Measurements from ENCODE around the gene LILRB1. TPM values are rescaled to one million over a fixed set of nuclear protein-coding genes. Genes with fewer than 3 reads are reported as not detected.
"Not testable (repeated sequence)": the region's sequence is repeated elsewhere in the genome, so short reads cannot be mapped to it uniquely, and the experiment has no call there.

Gene LILRB1
- not detected in 2 replicates for total RNA-seq

- not testable (repeated sequence) for DNase-seq (ENCODE audit: low read depth); H3K4me3 ChIP-seq (ENCODE audit: low read depth, low read length)
Observed at GRCh38 chr19:54630262-54630661, at the start of gene LILRB1. Gene LILRB1 (plus strand): TSS chr19:54630484. CDS start chr19:54631074, 590 bp downstream.

GRCh38 chr19:54586397-54586796 is 43.9 kb upstream of the LILRB1 start:
- DNase-seq (ENCODE audit: low read depth): no peak
- H3K4me3 ChIP-seq (ENCODE audit: low read depth, low read length): no peak overlapping the region
- no peak for TF ChIP-seq CTCF (IDR thresholded peaks at IDR 0.05; ENCODE audit: insufficient read depth, low read depth, low read length)

DNA sequence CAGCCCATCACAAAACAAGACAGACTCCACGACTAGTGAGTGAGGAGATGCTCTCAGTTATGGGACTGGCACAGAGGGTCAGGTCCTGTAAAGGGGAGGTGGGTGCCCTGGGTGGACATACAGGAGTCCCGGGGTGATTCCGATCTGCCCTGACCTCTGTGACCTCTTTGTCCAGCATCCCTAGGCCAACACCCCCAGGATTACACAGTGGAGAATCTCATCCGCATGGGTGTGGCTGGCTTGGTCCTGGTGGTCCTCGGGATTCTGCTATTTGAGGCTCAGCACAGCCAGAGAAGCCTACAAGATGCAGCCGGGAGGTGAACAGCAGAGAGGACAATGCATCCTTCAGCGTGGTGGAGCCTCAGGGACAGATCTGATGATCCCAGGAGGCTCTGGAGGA is 43.3 kb upstream of the LILRB1 start:
- no peak for DNase-seq (ENCODE audit: low read depth)
- no peak for TF ChIP-seq CTCF (IDR thresholded peaks at IDR 0.05; ENCODE audit: insufficient read depth, low read depth, low read length)

GRCh38 chr19:54593445-54593844 is 36.8 kb upstream of the LILRB1 start, which contains the start of gene LILRA1:
Gene LILRA1 (plus strand): TSS chr19:54593632. CDS start chr19:54594245, 613 bp downstream.
- not testable (repeated sequence) for DNase-seq (ENCODE audit: low read depth); H3K4me3 ChIP-seq (ENCODE audit: low read depth, low read length)

More for the DNA sequence above, 43.3 kb upstream of the LILRB1 start:
- no peak overlapping the region for H3K4me3 ChIP-seq (ENCODE audit: low read depth, low read length)

GRCh38 chr19:54593931-54594626 is 36.2 kb upstream of the LILRB1 start:
- H3K4me3 ChIP-seq (ENCODE audit: low read depth, low read length): not testable (repeated sequence)

GRCh38 chr19:54594737-54595136 is 35.5 kb upstream of the LILRB1 start:
- no peak overlapping the region for H3K4me3 ChIP-seq (ENCODE audit: low read depth, low read length)
- DNase-seq (ENCODE audit: low read depth): no peak
- no peak for TF ChIP-seq CTCF (IDR thresholded peaks at IDR 0.05; ENCODE audit: insufficient read depth, low read depth, low read length)

More at GRCh38 chr19:54593931-54594626, 36.2 kb upstream of the LILRB1 start:
- DNase-seq (ENCODE audit: low read depth): not testable (repeated sequence)

GRCh38 chr19:54595680-54596436 is 34.4 kb upstream of the LILRB1 start:
- DNase-seq (ENCODE audit: low read depth): not testable (repeated sequence)

DNA sequence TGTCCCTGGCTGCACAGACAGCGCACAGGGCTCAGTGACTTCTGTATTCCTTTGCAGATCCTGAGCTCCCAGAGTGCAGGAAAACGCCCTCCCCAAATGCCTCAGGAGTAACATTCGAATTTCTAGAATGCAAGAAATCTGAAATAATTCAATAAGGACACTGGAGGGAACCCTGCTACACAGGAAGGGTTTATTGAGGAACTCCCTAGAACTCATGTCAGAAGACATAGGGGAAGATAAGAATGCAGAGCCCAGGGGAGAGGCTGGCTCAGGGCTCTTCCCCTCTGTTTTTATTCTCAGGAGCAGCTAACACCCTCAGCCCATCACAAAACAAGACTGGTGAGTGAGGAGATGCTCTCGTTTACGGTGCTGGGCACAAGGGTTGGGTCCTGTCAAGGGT is 30.1 kb upstream of the LILRB1 start:
- no peak for TF ChIP-seq CTCF (IDR thresholded peaks at IDR 0.05; ENCODE audit: insufficient read depth, low read depth, low read length)
- H3K4me3 ChIP-seq (ENCODE audit: low read depth, low read length): no peak overlapping the region
- no peak for DNase-seq (ENCODE audit: low read depth)

More at GRCh38 chr19:54595680-54596436, 34.4 kb upstream of the LILRB1 start:
- not testable (repeated sequence) for H3K4me3 ChIP-seq (ENCODE audit: low read depth, low read length)

- no peak for TF ChIP-seq CTCF (IDR thresholded peaks at IDR 0.05; ENCODE audit: insufficient read depth, low read depth, low read length)
- H3K4me3 ChIP-seq (ENCODE audit: low read depth, low read length): no peak overlapping the region
- DNase-seq (ENCODE audit: low read depth): no peak
Observed at GRCh38 chr19:54606230-54606629, 24.1 kb upstream of the LILRB1 start.

Measured in fibroblast of villous mesenchyme (primary cell).